Liver (tissue), 9 donors: Measurements from ENCODE around the gene FIS1. TPM values are rescaled to one million over a fixed set of nuclear protein-coding genes. Genes with fewer than 3 reads are reported as not detected.

Experiments
- DNase-seq: peaks from one replicate; pipeline ENCODE4 v3.0.0-alpha.2; 2017; ENCODE audit warnings: low spot score
- H3K27ac ChIP-seq, 2 donors: one replicate each; pipeline ENCODE4 v1.7.0; 2013; ENCODE audit warnings: inconsistent platforms in 2 of 2, low read length in 2 of 2, control low read depth in 1 of 2, low read depth in 1 of 2, mild to moderate bottlenecking in 1 of 2
- H3K27me3 ChIP-seq, 4 donors: one replicate each; pipeline versions ENCODE4 v1.6.1 to v1.7.0; 2013; ENCODE audit warnings: low read length in 3 of 4, inconsistent platforms in 1 of 4, mild to moderate bottlenecking in 1 of 4, moderate library complexity in 1 of 4; ENCODE audit not compliant: control insufficient read depth in 4 of 4, insufficient read depth in 4 of 4
- H3K36me3 ChIP-seq, 4 donors: one replicate each; pipeline versions ENCODE4 v1.6.1 to v1.7.0; 2013; ENCODE audit warnings: low read length in 3 of 4, mild to moderate bottlenecking in 3 of 4, low read depth in 1 of 4, moderate library complexity in 1 of 4; ENCODE audit not compliant: control insufficient read depth in 4 of 4, insufficient read depth in 3 of 4
- H3K4me1 ChIP-seq, 4 donors: one replicate each; pipeline versions ENCODE4 v1.6.1 to v1.7.0; 2013; ENCODE audit warnings: low read length in 3 of 4, mild to moderate bottlenecking in 3 of 4, moderate library complexity in 1 of 4; ENCODE audit not compliant: control insufficient read depth in 4 of 4, insufficient read depth in 4 of 4
- H3K4me3 ChIP-seq, 3 donors: one replicate each; pipeline versions ENCODE4 v1.6.1 to v1.7.0; 2013; ENCODE audit warnings: low read length in 3 of 3, control low read depth in 1 of 3, low read depth in 1 of 3, mild to moderate bottlenecking in 1 of 3
- H3K9ac ChIP-seq, 2 donors: one replicate each; pipeline ENCODE4 v1.7.0; 2013; ENCODE audit warnings: low read length in 2 of 2, mild to moderate bottlenecking in 2 of 2, moderate library complexity in 2 of 2, control low read depth in 1 of 2, low read depth in 1 of 2
- H3K9me3 ChIP-seq, 4 donors: one replicate each; pipeline versions ENCODE4 v1.6.1 to v1.7.0; 2013; ENCODE audit warnings: low read length in 3 of 4; ENCODE audit not compliant: control insufficient read depth in 4 of 4
- ATF3 ChIP-seq: IDR thresholded peaks from 2 replicates; pipeline ENCODE4 v1.6.1; 2016; ENCODE audit warnings: antibody characterized with exemption
- CTCF ChIP-seq: fragments of 150-350 bp; IDR thresholded peaks from 2 replicates; pipeline ENCODE4 v1.5.1; 2017; ENCODE audit warnings: improper control_type of control experiment, low read depth, low read length; ENCODE audit not compliant: missing input control
- EGR1 ChIP-seq, 2 donors: IDR thresholded peaks; 2 replicates each; pipeline ENCODE4 v1.6.1; 2016 to 2018; ENCODE audit warnings: antibody characterized with exemption in 2 of 2, low read depth in 2 of 2
- FOXA2 ChIP-seq: IDR thresholded peaks from 2 replicates; pipeline ENCODE4 v1.6.1; 2016; ENCODE audit warnings: antibody characterized with exemption
- GABPA ChIP-seq, 2 donors: IDR thresholded peaks in 1 of 2; conservative IDR thresholded peaks in 1 of 2; 2 replicates each; pipeline ENCODE4 v1.6.1; 2016; ENCODE audit warnings: antibody characterized with exemption in 2 of 2, mild to moderate bottlenecking in 1 of 2, moderate library complexity in 1 of 2
- HNF4A ChIP-seq, 2 donors: conservative IDR thresholded peaks; 2 replicates each; pipeline ENCODE4 v1.6.1; 2016; ENCODE audit warnings: antibody characterized with exemption in 2 of 2, mild to moderate bottlenecking in 2 of 2
- HNF4G ChIP-seq: IDR thresholded peaks from 2 replicates; pipeline ENCODE4 v1.6.1; 2016; ENCODE audit warnings: antibody characterized with exemption
- JUND ChIP-seq, 2 donors: IDR thresholded peaks; 2 replicates each; pipeline ENCODE4 v1.6.1; 2016; ENCODE audit warnings: antibody characterized with exemption in 2 of 2
- MAX ChIP-seq: IDR thresholded peaks from 2 replicates; pipeline ENCODE4 v1.6.1; 2016; ENCODE audit warnings: antibody characterized with exemption
- NR2F2 ChIP-seq: IDR thresholded peaks from 2 replicates; pipeline ENCODE4 v1.6.1; 2016; ENCODE audit warnings: antibody characterized with exemption
- RAD21 ChIP-seq, 2 donors: IDR thresholded peaks; 2 replicates each; pipeline ENCODE4 v1.6.1; 2016; ENCODE audit warnings: antibody characterized with exemption in 2 of 2, mild to moderate bottlenecking in 2 of 2
- REST ChIP-seq: IDR thresholded peaks from 2 replicates; pipeline ENCODE4 v1.6.1; 2016; ENCODE audit warnings: antibody characterized with exemption, mild to moderate bottlenecking
- RXRA ChIP-seq, 2 donors: IDR thresholded peaks; 2 replicates each; pipeline ENCODE4 v1.6.1; 2017 to 2018; ENCODE audit warnings: antibody characterized with exemption in 2 of 2, mild to moderate bottlenecking in 1 of 2
- SP1 ChIP-seq: IDR thresholded peaks from 2 replicates; pipeline ENCODE4 v1.6.1; 2018; ENCODE audit warnings: antibody characterized with exemption, mild to moderate bottlenecking
- TAF1 ChIP-seq: conservative IDR thresholded peaks from 2 replicates; pipeline ENCODE4 v1.6.1; 2016; ENCODE audit warnings: antibody characterized with exemption, mild to moderate bottlenecking
- YY1 ChIP-seq: IDR thresholded peaks from 2 replicates; pipeline ENCODE4 v1.6.1; 2016; ENCODE audit warnings: antibody characterized with exemption, mild to moderate bottlenecking
- ZBTB33 ChIP-seq: IDR thresholded peaks from 2 replicates; pipeline ENCODE4 v1.6.1; 2016; ENCODE audit warnings: antibody characterized with exemption
- WGBS: extraction: QIAGEN DNeasy Blood & Tissue Kit; methylation state at CpG from one replicate; pipeline ENCODE4 v1.1.7; 2013; 5-methylcytosine and 5-hydroxymethylcytosine counted together
- polyA plus RNA-seq, 2 donors: library from polyadenylated mRNA; stranded (reverse) in 1 of 2; unstranded in 1 of 2; fragments of 200-250 nt in 1 of 2; fragments of >200 nt in 1 of 2; fragmentation: Nextera tagmentation in 1 of 2; extraction: Ambion mirVana in 1 of 2; gene quantifications; one replicate each; pipeline versions ENCODE4 v1.2.1 to v1.2.3, GENCODE V29; 2013 to 2015
- total RNA-seq, 2 donors: library from RNA; depleted of rRNA; stranded (reverse); fragments of >200 nt; gene quantifications; one replicate each; pipeline ENCODE4 v1.2.3, GENCODE V29; 2014
- donor health status: healthy.
- donor health status: healthy.
- donor health status: healthy.
- donor health status: healthy.
- donor health status: healthy.

FIS1 gene
- total and polyA plus RNA-seq, 4 donors, result 112 to 192 (median 155) TPM

- Histone ChIP-seq H3K4me3 (peak overlapping the region; percentile 71 to 95 (median 73)), H3K9ac (peak overlapping the region; percentile 59 to 76), H3K9me3 (no peaks in the 10 kb centered on the region), H3K4me1 (peaks cover 20 to 43% (median 37%) of the 10 kb centered on the region in 4 donors), H3K36me3 (peaks cover 0 to 10% (median 3%) of the 10 kb centered on the region in 4 donors), H3K27ac (peak overlapping the region; percentile 96 to 99), H3K27me3 (no peaks in the 10 kb centered on the region)
- WGBS, result 2% methylated on average over 34 of the region's 34 CpGs
- DNase-seq, result peak; percentile 41
- TF ChIP-seq MAX (no peak), YY1 (no peak), HNF4G (no peak), TAF1 (no peak), ATF3 (no peak), FOXA2 (no peak), SP1 (no peak), RAD21 (IDR thresholded peaks at IDR 0.05) (no peak), HNF4A (conservative IDR thresholded peaks at IDR 0.05) (no peak), EGR1 (IDR thresholded peaks at IDR 0.05; ENCODE audit: low read depth in 2 of 2) (no peak), ZBTB33 (no peak), JUND (IDR thresholded peaks at IDR 0.05) (no peak), NR2F2 (no peak), CTCF (no peak), GABPA (IDR thresholded peaks at IDR 0.05 in 1 of 2, conservative IDR thresholded peaks at IDR 0.05 in 1 of 2) (no peak)
These were observed 28.0 kb downstream of the FIS1 start for GRCh38 chr7:101216860-101217387.

GRCh38 chr7:101216001-101216859 lies 28.7 kb downstream of the FIS1 start:
- Histone ChIP-seq H3K27ac (peak overlapping the region in 1 of 2 donors; percentile 96), H3K9ac (peak overlapping the region; percentile 59 to 76), H3K4me1 (peaks cover 17 to 40% (median 35%) of the 10 kb centered on the region in 4 donors), H3K36me3 (peaks cover under 1 to 12% (median 6%) of the 10 kb centered on the region in 4 donors), H3K4me3 (peak overlapping the region; percentile 71 to 95 (median 73)), H3K27me3 (no peaks in the 10 kb centered on the region), H3K9me3 (no peaks in the 10 kb centered on the region)
- no peak for DNase-seq
- WGBS, result 73% methylated on average over 31 of the region's 31 CpGs
- TF ChIP-seq REST (no peak), CTCF (no peak), ZBTB33 (no peak), FOXA2 (no peak), HNF4A (conservative IDR thresholded peaks at IDR 0.05) (no peak), GABPA (IDR thresholded peaks at IDR 0.05 in 1 of 2, conservative IDR thresholded peaks at IDR 0.05 in 1 of 2) (no peak), YY1 (no peak), NR2F2 (no peak), TAF1 (no peak), HNF4G (no peak), RAD21 (IDR thresholded peaks at IDR 0.05) (no peak), RXRA (IDR thresholded peaks at IDR 0.05) (no peak)
